GM18909 (cell line): Measurements from ENCODE around the gene NINL.

Experiments used
- ATAC-seq: cut with Tn5 transposase; IDR thresholded peaks from one replicate; pipeline ENCODE4 v1.9.1; 2021; ENCODE audit warnings: mild to moderate bottlenecking; ENCODE audit not compliant: unreplicated experiment, poor library complexity

Gene NINL

DNA sequence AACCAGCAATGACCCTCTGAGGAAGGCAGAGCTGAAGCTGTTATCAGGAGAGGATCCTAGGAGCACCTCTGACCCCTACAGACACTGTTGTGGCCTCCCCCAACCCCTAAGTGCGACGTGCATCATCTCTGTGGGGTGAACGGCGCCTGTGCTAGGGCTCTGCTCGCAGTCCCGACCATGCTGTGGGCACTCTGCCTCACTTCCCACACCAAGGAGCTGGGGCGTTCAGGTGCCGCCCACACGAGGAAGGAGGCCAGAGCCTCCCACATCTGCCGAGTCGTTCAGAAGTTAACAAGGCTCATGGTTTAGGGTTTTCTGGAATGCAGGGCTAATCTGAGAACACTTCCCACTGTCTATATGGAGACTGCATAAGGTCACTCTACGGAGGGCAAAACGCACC lies 115.8 kb downstream of the NINL start:
- ATAC-seq, result no peak

- ATAC-seq, result no peak
Measured at GRCh38 chr20:25468126-25469075, 116.9 kb downstream of the NINL start.

DNA sequence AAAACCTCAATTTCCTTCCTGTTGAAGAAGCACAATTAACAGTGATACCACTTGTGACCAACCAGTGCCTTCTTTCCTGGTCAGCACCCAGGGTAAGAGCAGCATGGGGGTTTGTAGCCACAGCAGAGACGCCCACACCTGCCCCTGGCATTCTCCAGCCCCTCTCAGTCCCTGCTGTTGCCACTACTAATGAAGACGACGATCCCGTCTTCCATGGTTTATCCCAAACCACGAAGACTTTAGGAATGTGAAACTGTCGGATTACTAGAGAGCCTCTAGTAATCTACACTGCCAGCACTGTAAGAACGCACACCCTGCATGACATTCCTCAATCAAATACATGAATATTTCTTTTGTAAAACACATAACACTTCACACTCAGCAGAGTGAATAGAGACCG lies 117.9 kb downstream of the NINL start:
- no peak for ATAC-seq

GRCh38 chr20:25466846-25467245 lies 118.5 kb downstream of the NINL start:
- ATAC-seq, result no peak

- ATAC-seq, result no peak
Measured at GRCh38 chr20:25465243-25466135, 119.8 kb downstream of the NINL start.

GRCh38 chr20:25464501-25465242 lies 120.7 kb downstream of the NINL start:
- ATAC-seq, result no peak

GRCh38 chr20:25461786-25462545 lies 123.4 kb downstream of the NINL start:
- no peak for ATAC-seq

DNA sequence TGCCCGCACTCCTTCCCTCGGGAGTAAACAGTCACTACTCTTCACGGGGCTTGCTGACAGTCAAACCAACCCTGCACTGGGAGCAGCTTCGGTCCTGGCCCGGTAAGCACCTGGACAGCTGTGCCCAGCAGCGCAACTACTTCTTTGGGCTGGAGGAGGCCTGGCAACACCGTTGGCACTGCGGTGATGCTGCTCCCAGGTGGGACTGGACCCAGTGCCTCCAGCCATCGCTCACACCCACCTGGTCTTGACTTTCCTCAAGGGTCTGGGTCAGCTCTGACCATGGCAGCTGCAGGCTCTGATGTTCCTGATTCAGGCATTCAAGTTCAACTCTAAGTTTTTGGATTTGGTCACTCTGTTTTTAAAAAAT lies 124.1 kb downstream of the NINL start:
- no peak for ATAC-seq

GRCh38 chr20:25460566-25461280 lies 124.6 kb downstream of the NINL start:
- ATAC-seq, result no peak

DNA sequence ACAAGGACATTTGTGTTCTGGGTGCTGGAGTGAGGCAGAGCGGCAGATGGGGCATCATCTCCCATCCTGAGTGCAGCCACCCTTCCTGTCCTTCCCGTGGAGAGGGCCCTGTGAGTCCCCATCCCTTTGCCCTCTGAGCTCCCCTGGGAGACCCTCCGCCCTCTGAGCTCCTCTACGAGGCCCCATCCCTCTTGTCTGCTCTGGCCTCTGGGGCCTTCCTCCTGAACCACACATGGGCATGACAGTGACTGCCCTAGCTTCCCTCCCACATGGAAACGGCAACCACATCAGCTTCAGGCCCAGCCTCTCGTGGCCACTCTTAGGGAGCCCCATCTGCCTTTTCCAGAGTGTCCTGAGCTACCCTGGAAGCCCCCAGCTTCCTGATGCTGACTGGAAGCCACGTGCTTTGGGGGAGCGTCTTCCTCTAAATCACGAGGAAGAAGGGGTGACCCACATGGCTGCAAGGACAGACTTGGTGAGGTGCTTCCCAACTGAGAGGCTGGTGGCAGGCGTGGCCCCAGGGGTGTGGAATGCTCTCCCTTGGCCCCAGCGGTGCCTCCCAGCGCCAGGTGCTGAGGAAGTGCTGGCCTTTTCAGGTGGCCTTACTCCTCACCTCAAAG lies 125.3 kb downstream of the NINL start:
- ATAC-seq, result no peak

DNA sequence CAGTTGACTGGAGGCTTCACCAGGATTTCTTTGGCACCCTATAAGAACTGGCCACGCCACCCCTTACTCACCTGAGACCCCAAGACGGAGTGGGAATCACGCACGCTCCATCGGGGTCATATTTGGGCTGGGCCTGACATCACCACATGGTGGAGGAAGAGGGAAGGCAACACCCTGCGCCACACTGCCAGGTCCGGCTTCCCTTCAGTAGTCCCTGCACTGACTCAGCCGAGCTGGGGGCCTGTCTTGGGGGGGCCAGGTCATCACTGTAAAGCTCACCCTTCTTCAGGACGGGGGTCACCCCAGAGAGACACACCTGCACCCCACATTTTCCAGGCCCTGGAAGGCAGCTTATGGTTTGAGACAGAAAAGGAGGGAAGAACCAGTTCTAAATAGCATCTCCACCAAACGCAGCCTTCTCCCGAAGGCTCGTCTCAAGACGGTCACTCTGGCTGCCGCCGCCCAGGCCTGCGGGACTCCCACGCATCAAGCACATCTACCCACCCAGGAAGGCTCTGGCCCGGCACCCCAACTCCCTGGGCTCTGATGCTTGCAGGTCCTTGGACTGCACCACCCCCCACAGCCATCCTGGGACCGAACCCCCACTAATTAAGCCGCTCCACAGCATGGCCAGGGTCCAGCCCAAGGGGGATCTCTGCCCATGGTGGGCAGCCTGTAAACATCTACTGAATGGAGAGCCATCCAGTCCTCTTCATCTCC lies 126.1 kb downstream of the NINL start:
- ATAC-seq, result no peak

DNA sequence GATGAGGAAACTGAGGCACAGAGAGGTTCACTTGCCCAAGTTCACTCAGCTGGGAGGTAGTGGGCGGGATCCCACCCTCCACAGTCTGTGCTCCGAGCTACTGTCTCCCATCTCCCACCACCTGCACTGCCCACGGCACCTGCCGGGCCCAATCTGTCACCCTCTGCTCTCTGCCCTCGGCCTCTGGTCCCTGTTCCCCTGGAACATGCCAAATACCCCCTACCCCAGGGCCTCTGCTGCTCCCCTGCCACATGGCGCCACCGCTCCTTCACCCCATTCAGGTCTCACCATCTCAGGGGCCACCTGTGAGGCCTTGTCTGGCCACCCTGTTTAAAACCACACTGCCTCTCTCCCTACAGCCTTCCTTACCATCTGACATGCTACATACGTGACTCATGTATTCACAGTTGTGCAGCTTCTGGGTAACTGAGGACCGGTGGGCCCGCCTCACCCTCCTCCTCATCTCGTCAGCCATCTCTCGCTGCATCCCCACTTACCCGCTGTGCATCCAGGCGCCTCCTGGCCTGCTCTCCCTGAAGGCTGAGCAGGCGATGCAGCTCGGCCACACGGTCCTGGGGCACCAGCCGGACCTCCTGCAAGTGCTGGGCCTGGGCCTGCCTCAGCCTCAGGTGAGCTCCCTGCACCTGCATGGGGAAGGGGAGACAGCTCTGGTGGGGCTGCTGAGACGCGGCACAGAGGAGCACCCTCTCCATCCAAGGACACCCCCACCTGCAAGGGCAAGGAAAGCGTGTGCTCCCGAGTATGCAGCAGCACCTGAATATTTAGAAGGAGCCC lies 127.2 kb downstream of the NINL start:
- no peak for ATAC-seq

GRCh38 chr20:25454153-25454900 lies 131.0 kb downstream of the NINL start:
- ATAC-seq, result no peak

DNA sequence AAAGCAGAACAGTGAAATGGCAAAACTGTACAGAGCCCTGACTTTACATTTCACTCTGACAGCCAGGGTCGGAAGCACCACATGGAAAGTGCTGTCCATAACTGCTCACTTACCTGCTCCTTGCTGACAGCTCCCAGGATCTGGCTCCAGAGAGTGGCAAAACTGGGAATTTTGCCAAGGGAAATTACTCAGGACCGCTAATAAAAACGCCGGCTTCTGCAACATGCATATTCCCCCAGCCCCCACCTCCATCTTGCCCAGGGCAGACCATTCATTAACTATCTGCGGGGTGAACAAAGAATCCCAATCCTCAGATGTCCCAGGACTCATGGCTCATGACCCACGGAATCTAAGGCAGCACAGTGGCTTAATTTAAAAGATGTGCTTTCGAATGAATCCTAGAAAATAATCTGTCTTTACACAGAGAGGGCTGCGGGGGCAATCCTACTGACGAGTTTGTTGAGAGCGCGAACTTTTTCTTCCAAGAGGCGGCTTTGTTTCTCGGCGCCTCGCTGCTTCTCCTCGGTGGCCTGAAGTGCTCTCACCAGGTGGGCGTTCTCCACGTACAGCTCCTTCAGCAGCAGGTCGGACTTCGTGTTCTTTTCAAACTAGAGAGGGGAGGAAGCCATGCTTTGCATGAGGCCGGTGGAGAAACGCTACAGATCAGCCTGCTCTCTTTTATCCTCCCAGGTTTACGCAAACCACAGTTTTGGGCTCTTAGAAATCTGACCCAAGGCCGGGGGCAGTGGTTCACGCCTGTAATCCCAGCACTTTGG lies 132.1 kb downstream of the NINL start:
- no peak for ATAC-seq

DNA sequence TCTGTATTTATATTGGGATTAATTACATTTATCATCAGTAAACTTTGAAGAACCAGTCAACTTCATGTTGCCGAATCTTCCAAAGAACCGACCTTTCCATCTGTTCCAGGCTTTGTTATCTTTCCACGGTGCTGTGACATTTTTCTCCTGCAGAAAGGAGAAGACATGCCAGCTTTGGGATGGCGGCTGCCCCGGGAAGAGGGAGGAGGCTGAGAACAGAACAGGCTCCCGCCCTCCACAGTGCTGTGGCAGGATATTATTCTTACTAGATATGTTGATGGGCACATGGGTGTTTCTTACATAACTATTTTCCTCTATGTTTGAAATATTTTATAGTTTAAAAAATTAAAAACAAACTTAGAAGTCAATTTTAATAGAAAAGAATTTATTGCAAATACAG lies 133.0 kb downstream of the NINL start:
- ATAC-seq, result no peak

GRCh38 chr20:25447671-25448070 lies 137.7 kb downstream of the NINL start:
- no peak for ATAC-seq
